H1 (cell line): ENCODE measurements around the gene AGFG1. TPM values are rescaled to one million over a fixed set of nuclear protein-coding genes. Genes with fewer than 3 reads are reported as not detected.

Source experiments
- BRCA1 ChIP-seq: IDR thresholded peaks from 2 replicates; pipeline ENCODE4 v1.6.1; 2012; ENCODE audit warnings: low read depth, low read length, improper control_type of control experiment
- E2F6 ChIP-seq: IDR thresholded peaks from 2 replicates; pipeline ENCODE4 v1.6.1; 2012; ENCODE audit warnings: inconsistent platforms
- RNF2 ChIP-seq: fragments of 200-900, 300-1000 bp; sonication (generic); IDR thresholded peaks from 2 replicates; pipeline ENCODE4 v1.7.1; 2016; ENCODE audit warnings: borderline replicate concordance, low read depth, mild to moderate bottlenecking, antibody characterized with exemption, low read length; ENCODE audit not compliant: poor library complexity, severe bottlenecking; ENCODE audit errors: missing control alignments
- SIRT6 ChIP-seq: IDR thresholded peaks from one replicate; pipeline ENCODE4 v1.7.1; 2012; ENCODE audit warnings: low read length, inconsistent platforms
- SIX5 ChIP-seq: IDR thresholded peaks from 2 replicates; pipeline ENCODE4 v1.6.1; 2011; ENCODE audit warnings: mild to moderate bottlenecking, low read depth, low read length
- polyA plus RNA-seq, 7 experiments: library from polyadenylated mRNA; depleted of rRNA in 3 of 7; stranded (reverse) in 5 of 7; unstranded in 2 of 7; fragments of >200 nt in 5 of 7; fragments of 200-250 nt in 2 of 7; gene quantifications; 1 replicate in 5 of 7; 2 replicates in 1 of 7; 4 replicates in 1 of 7; pipeline versions ENCODE4 v1.2.1 to v1.2.3, GENCODE V29; 2011 to 2013; ENCODE audit warnings: missing spikeins in 2 of 7, mixed read lengths in 2 of 7
- total RNA-seq: library from RNA; stranded (reverse); fragmentation: NEBNext Ultra II Directional; extraction: Animal tissue kit (Norgen Biotek cat#: 25700); gene quantifications from 2 replicates; pipeline ENCODE4 v1.2.1, GENCODE V29; 2021

AGFG1 gene
- total and polyA plus RNA-seq, 2 of the 8 experiments (the other 6 are each of a cell fraction or from before 2014, with no cell fraction given), result 102 to 147 TPM

DNA sequence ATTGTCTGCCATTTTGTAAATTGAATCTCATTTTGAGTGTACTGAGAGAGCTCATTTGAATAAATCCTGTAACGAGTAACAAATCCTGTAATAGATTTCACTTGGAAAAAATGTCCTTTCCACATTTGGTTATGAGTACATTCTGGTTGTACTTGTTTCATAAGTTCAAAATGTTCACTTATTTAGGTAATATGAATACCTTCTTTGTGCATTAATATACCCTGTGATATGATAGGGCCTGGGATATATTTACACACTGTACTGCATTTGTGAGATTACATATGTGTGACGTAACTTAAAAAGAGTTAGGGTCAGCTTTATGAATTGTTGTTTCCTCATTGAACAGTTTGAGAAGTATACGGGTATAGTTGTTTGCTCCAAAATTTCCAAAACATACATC is 16.1 kb downstream of the AGFG1 start (continued):
- no peak for TF ChIP-seq E2F6
- no peak for TF ChIP-seq BRCA1
- TF ChIP-seq SIRT6, result no peak
- no peak for TF ChIP-seq RNF2
- TF ChIP-seq SIX5, result no peak
